Uterus (tissue), 2 donors: ENCODE results near the gene RABGAP1L.

Source experiments
- POLR2A ChIP-seq, 2 donors: fragments of 450-650 bp; IDR thresholded peaks; one replicate each; pipeline ENCODE4 v1.6.1; 2016; ENCODE audit warnings: antibody characterized with exemption in 2 of 2, mild to moderate bottlenecking in 1 of 2, moderate library complexity in 1 of 2
- TF ChIP-seq, protein P1 (sequence below), 4 experiments: fragments of 200-600 bp in 2 of 4; fragments of 450-650 bp in 2 of 4; sonication (generic) in 2 of 4; IDR thresholded peaks; one replicate each; pipeline ENCODE4 v1.5.1; 2016 to 2019; ENCODE audit warnings: antibody characterized with exemption in 4 of 4, mild to moderate bottlenecking in 2 of 4, moderate library complexity in 1 of 4

DNA sequence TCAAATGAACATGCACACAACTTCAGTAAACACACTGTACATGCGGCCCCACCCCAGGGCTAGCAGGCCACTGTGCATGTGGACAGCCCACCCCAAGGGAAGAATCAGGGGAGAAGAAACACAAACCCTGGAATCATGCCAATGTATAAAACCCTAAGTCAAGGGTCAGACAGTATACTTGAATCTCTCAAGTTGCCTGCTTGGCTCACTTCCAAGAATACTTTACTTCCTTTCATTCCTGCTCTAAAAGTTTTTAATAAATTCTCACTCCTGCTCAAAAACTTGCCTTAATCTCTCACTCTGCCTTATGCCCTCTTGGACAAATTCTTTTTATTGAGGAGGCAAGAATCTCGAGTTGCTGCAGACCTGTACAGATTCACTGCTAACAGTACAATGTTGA, 609.2 kb downstream of the RABGAP1L start:
- TF ChIP-seq POLR2A (IDR thresholded peaks at IDR 0.05) = no peak
- TF ChIP-seq, protein P1, sequence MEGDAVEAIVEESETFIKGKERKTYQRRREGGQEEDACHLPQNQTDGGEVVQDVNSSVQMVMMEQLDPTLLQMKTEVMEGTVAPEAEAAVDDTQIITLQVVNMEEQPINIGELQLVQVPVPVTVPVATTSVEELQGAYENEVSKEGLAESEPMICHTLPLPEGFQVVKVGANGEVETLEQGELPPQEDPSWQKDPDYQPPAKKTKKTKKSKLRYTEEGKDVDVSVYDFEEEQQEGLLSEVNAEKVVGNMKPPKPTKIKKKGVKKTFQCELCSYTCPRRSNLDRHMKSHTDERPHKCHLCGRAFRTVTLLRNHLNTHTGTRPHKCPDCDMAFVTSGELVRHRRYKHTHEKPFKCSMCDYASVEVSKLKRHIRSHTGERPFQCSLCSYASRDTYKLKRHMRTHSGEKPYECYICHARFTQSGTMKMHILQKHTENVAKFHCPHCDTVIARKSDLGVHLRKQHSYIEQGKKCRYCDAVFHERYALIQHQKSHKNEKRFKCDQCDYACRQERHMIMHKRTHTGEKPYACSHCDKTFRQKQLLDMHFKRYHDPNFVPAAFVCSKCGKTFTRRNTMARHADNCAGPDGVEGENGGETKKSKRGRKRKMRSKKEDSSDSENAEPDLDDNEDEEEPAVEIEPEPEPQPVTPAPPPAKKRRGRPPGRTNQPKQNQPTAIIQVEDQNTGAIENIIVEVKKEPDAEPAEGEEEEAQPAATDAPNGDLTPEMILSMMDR (IDR thresholded peaks at IDR 0.05) = no peak
